Measurements from ENCODE around the gene HOXB4.

The HOXB4 gene

GRCh38 chr17:48567646-48568354, 10.3 kb downstream of the HOXB4 start:
- DNase-seq (ENCODE audit: insufficient read length, low spot score) (no peak), FAIRE-seq (no peak)
- no peak for TF ChIP-seq POU2F2 (IDR thresholded peaks at IDR 0.05; ENCODE audit: low read depth, low read length)
- TF ChIP-seq POLR2AphosphoS5 (IDR thresholded peaks at IDR 0.05; ENCODE audit: low read depth, low read length) = no peak
- TF ChIP-seq TAF1 (IDR thresholded peaks at IDR 0.05; ENCODE audit: low read depth, low read length) = no peak
- no peak for TF ChIP-seq PAX5 (IDR thresholded peaks at IDR 0.05; ENCODE audit: insufficient read depth, low read length, severe bottlenecking)
- no peak for TF ChIP-seq SPI1 (IDR thresholded peaks at IDR 0.05; ENCODE audit: low read depth, low read length)
- no peak for TF ChIP-seq POLR2A (IDR thresholded peaks at IDR 0.05; ENCODE audit: low read depth, low read length)

GRCh38 chr17:48567209-48567608, 10.9 kb downstream of the HOXB4 start:
- DNase-seq (ENCODE audit: insufficient read length, low spot score) = no peak

GRCh38 chr17:48566717-48567116, 11.4 kb downstream of the HOXB4 start:
- DNase-seq (ENCODE audit: insufficient read length, low spot score) (no peak), FAIRE-seq (no peak)
- TF ChIP-seq TAF1 (IDR thresholded peaks at IDR 0.05; ENCODE audit: low read depth, low read length) (no peak), PAX5 (IDR thresholded peaks at IDR 0.05; ENCODE audit: insufficient read depth, low read length, severe bottlenecking) (no peak), POLR2A (IDR thresholded peaks at IDR 0.05; ENCODE audit: low read depth, low read length) (no peak), SPI1 (IDR thresholded peaks at IDR 0.05; ENCODE audit: low read depth, low read length) (no peak), POU2F2 (IDR thresholded peaks at IDR 0.05; ENCODE audit: low read depth, low read length) (no peak), POLR2AphosphoS5 (IDR thresholded peaks at IDR 0.05; ENCODE audit: low read depth, low read length) (no peak)

More at GRCh38 chr17:48567209-48567608, 10.9 kb downstream of the HOXB4 start:
- no peak for FAIRE-seq
- TF ChIP-seq SPI1 (IDR thresholded peaks at IDR 0.05; ENCODE audit: low read depth, low read length) (no peak), PAX5 (IDR thresholded peaks at IDR 0.05; ENCODE audit: insufficient read depth, low read length, severe bottlenecking) (no peak), TAF1 (IDR thresholded peaks at IDR 0.05; ENCODE audit: low read depth, low read length) (no peak), POLR2A (IDR thresholded peaks at IDR 0.05; ENCODE audit: low read depth, low read length) (no peak), POLR2AphosphoS5 (IDR thresholded peaks at IDR 0.05; ENCODE audit: low read depth, low read length) (no peak), POU2F2 (IDR thresholded peaks at IDR 0.05; ENCODE audit: low read depth, low read length) (no peak)

GRCh38 chr17:48565925-48566710, 12.0 kb downstream of the HOXB4 start:
- DNase-seq (ENCODE audit: insufficient read length, low spot score) (no peak), FAIRE-seq (no peak)
- TF ChIP-seq SPI1 (IDR thresholded peaks at IDR 0.05; ENCODE audit: low read depth, low read length) = no peak
- no peak for TF ChIP-seq TAF1 (IDR thresholded peaks at IDR 0.05; ENCODE audit: low read depth, low read length)

- TF ChIP-seq POU2F2 (IDR thresholded peaks at IDR 0.05; ENCODE audit: low read depth, low read length) (no peak), SPI1 (IDR thresholded peaks at IDR 0.05; ENCODE audit: low read depth, low read length) (no peak), TAF1 (IDR thresholded peaks at IDR 0.05; ENCODE audit: low read depth, low read length) (no peak), POLR2A (IDR thresholded peaks at IDR 0.05; ENCODE audit: low read depth, low read length) (no peak), PAX5 (IDR thresholded peaks at IDR 0.05; ENCODE audit: insufficient read depth, low read length, severe bottlenecking) (no peak), POLR2AphosphoS5 (IDR thresholded peaks at IDR 0.05; ENCODE audit: low read depth, low read length) (no peak)
- no peak for FAIRE-seq
Observed at GRCh38 chr17:48565022-48565554, 13.1 kb downstream of the HOXB4 start.

GRCh38 chr17:48564188-48565021, 13.7 kb downstream of the HOXB4 start:
- no peak for FAIRE-seq
- no peak for TF ChIP-seq POLR2A (IDR thresholded peaks at IDR 0.05; ENCODE audit: low read depth, low read length)
- TF ChIP-seq TAF1 (IDR thresholded peaks at IDR 0.05; ENCODE audit: low read depth, low read length) = no peak
- DNase-seq (ENCODE audit: insufficient read length, low spot score) = no peak

More at GRCh38 chr17:48565022-48565554, 13.1 kb downstream of the HOXB4 start:
- DNase-seq (ENCODE audit: insufficient read length, low spot score) = no peak

- DNase-seq (ENCODE audit: insufficient read length, low spot score) = no peak
- FAIRE-seq = no peak
- TF ChIP-seq PAX5 (IDR thresholded peaks at IDR 0.05; ENCODE audit: insufficient read depth, low read length, severe bottlenecking) = no peak
- no peak for TF ChIP-seq SPI1 (IDR thresholded peaks at IDR 0.05; ENCODE audit: low read depth, low read length)
- TF ChIP-seq POLR2A (IDR thresholded peaks at IDR 0.05; ENCODE audit: low read depth, low read length) = no peak
Observed at GRCh38 chr17:48563867-48564187, 14.3 kb downstream of the HOXB4 start.

- FAIRE-seq (no peak), DNase-seq (ENCODE audit: insufficient read length, low spot score) (no peak)
- TF ChIP-seq SPI1 (IDR thresholded peaks at IDR 0.05; ENCODE audit: low read depth, low read length) (no peak), PAX5 (IDR thresholded peaks at IDR 0.05; ENCODE audit: insufficient read depth, low read length, severe bottlenecking) (no peak), POLR2A (IDR thresholded peaks at IDR 0.05; ENCODE audit: low read depth, low read length) (no peak), TAF1 (IDR thresholded peaks at IDR 0.05; ENCODE audit: low read depth, low read length) (no peak), POLR2AphosphoS5 (IDR thresholded peaks at IDR 0.05; ENCODE audit: low read depth, low read length) (no peak), POU2F2 (IDR thresholded peaks at IDR 0.05; ENCODE audit: low read depth, low read length) (no peak)
Observed at GRCh38 chr17:48563385-48563838, 14.7 kb downstream of the HOXB4 start.

- FAIRE-seq (no peak), DNase-seq (ENCODE audit: insufficient read length, low spot score) (no peak)
- no peak for TF ChIP-seq TAF1 (IDR thresholded peaks at IDR 0.05; ENCODE audit: low read depth, low read length)
- no peak for TF ChIP-seq SPI1 (IDR thresholded peaks at IDR 0.05; ENCODE audit: low read depth, low read length)
- no peak for TF ChIP-seq POU2F2 (IDR thresholded peaks at IDR 0.05; ENCODE audit: low read depth, low read length)
- no peak for TF ChIP-seq PAX5 (IDR thresholded peaks at IDR 0.05; ENCODE audit: insufficient read depth, low read length, severe bottlenecking)
- no peak for TF ChIP-seq POLR2A (IDR thresholded peaks at IDR 0.05; ENCODE audit: low read depth, low read length)
- TF ChIP-seq POLR2AphosphoS5 (IDR thresholded peaks at IDR 0.05; ENCODE audit: low read depth, low read length) = no peak
Observed at GRCh38 chr17:48562934-48563333, 15.2 kb downstream of the HOXB4 start.

All from GM12891 (cell line).